Kidney capillary endothelial cell (primary cell): ENCODE measurements around the gene LUZP1.
"Not testable (repeated sequence)": the region's sequence is repeated elsewhere in the genome, so short reads cannot be mapped to it uniquely, and the experiment has no call there.

Experiments
- DNase-seq: peaks from one replicate; pipeline ENCODE4 v3.0.0-alpha.2; 2018; ENCODE audit warnings: low spot score

Gene LUZP1

GRCh38 chr1:23168445-23169194, at the start of gene LUZP1:
Gene LUZP1, minus strand, starts transcription at chr1:23168856.
- DNase-seq: peak; percentile 85

GRCh38 chr1:23217421-23218115, 48.9 kb upstream of the LUZP1 start, which contains the start of gene HTR1D:
Gene HTR1D, minus strand, starts transcription at chr1:23217502. Its CDS starts 23,283 bp downstream, at chr1:23194219.
- no peak for DNase-seq

- DNase-seq: no peak
Measured at GRCh38 chr1:23216771-23217420, 48.2 kb upstream of the LUZP1 start.

GRCh38 chr1:23215751-23216449, 47.2 kb upstream of the LUZP1 start:
- no peak for DNase-seq

GRCh38 chr1:23215291-23215690, 46.6 kb upstream of the LUZP1 start:
- DNase-seq: no peak

GRCh38 chr1:23214640-23215039, 46.0 kb upstream of the LUZP1 start:
- DNase-seq: no peak

- DNase-seq: no peak
Measured at GRCh38 chr1:23211955-23212354, 43.3 kb upstream of the LUZP1 start.

GRCh38 chr1:23210963-23211362, 42.3 kb upstream of the LUZP1 start:
- DNase-seq: no peak

- no peak for DNase-seq
Measured at GRCh38 chr1:23210351-23210785, 41.7 kb upstream of the LUZP1 start.

GRCh38 chr1:23209770-23210169, 41.1 kb upstream of the LUZP1 start:
- DNase-seq: no peak

GRCh38 chr1:23208527-23208926, 39.9 kb upstream of the LUZP1 start:
- DNase-seq: no peak

- DNase-seq: not testable (repeated sequence)
Measured at GRCh38 chr1:23207733-23208132, 39.1 kb upstream of the LUZP1 start.

- no peak for DNase-seq
Measured at GRCh38 chr1:23202263-23202749, 33.6 kb upstream of the LUZP1 start.

GRCh38 chr1:23200883-23201282, 32.2 kb upstream of the LUZP1 start:
- no peak for DNase-seq

- no peak for DNase-seq
Measured at GRCh38 chr1:23198373-23198772, 29.7 kb upstream of the LUZP1 start.

GRCh38 chr1:23196627-23197328, 28.1 kb upstream of the LUZP1 start:
- DNase-seq: peak; percentile 52

GRCh38 chr1:23194119-23194984, 25.7 kb upstream of the LUZP1 start:
- DNase-seq: no peak

- DNase-seq: no peak
Measured at GRCh38 chr1:23193391-23194118, 24.9 kb upstream of the LUZP1 start.

- DNase-seq: no peak
Measured at GRCh38 chr1:23191199-23191598, 22.5 kb upstream of the LUZP1 start.
